Measurements from ENCODE around the gene KLHL35.

DNA sequence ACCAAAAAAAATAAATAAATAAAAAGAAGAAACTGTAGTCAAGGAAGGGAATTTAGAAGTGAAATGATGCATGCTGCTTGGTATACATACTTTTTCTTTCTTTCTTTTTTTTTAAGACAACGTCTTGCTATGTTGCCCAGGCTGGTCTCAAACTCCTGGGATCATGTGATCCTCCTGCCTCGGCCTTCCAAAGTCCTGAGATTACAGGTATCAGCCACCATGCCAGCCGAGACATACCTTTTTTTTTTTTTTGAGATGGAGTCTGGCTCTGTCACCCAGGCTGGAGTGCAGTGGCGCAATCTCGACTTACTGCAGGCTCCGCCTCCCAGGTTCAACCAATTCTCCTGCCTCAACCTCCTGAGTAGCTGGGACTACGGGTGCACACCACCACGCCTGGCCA lies 59.8 kb downstream of the KLHL35 start:
- TF ChIP-seq, protein P1, sequence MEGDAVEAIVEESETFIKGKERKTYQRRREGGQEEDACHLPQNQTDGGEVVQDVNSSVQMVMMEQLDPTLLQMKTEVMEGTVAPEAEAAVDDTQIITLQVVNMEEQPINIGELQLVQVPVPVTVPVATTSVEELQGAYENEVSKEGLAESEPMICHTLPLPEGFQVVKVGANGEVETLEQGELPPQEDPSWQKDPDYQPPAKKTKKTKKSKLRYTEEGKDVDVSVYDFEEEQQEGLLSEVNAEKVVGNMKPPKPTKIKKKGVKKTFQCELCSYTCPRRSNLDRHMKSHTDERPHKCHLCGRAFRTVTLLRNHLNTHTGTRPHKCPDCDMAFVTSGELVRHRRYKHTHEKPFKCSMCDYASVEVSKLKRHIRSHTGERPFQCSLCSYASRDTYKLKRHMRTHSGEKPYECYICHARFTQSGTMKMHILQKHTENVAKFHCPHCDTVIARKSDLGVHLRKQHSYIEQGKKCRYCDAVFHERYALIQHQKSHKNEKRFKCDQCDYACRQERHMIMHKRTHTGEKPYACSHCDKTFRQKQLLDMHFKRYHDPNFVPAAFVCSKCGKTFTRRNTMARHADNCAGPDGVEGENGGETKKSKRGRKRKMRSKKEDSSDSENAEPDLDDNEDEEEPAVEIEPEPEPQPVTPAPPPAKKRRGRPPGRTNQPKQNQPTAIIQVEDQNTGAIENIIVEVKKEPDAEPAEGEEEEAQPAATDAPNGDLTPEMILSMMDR (IDR thresholded peaks at IDR 0.05), result no peak
- no peak for TF ChIP-seq POLR2A (IDR thresholded peaks at IDR 0.05)
